Breast epithelium (tissue), 3 donors: ENCODE results near the gene KBTBD13.

Source experiments
- CTCF ChIP-seq, 3 donors: fragments of 450-650 bp; IDR thresholded peaks; one replicate each; pipeline ENCODE4 v1.5.1; 2016 to 2017; ENCODE audit warnings: antibody characterized with exemption in 3 of 3, mild to moderate bottlenecking in 3 of 3, moderate library complexity in 3 of 3
- POLR2AphosphoS5 ChIP-seq, 3 donors: sonication (generic); formaldehyde crosslinking; IDR thresholded peaks; one replicate each; pipeline ENCODE4 v1.6.1; 2017; ENCODE audit warnings: antibody characterized with exemption in 3 of 3

GRCh38 chr15:65038836-65039235 is 37.7 kb upstream of the KBTBD13 start:
- TF ChIP-seq CTCF (IDR thresholded peaks at IDR 0.05) (no peak), POLR2AphosphoS5 (IDR thresholded peaks at IDR 0.05) (no peak)
